GM15510 (cell line): ENCODE measurements around the gene DBNDD1.
A peak's percentile ranks its signal among the peaks of the same experiment; 100 is the strongest.

Source experiments
- POLR2A ChIP-seq: IDR thresholded peaks from 3 replicates; pipeline ENCODE4 v1.6.1; 2011; ENCODE audit warnings: borderline replicate concordance; ENCODE audit not compliant: insufficient read length; ENCODE audit errors: extremely low read depth

DBNDD1 gene

DNA sequence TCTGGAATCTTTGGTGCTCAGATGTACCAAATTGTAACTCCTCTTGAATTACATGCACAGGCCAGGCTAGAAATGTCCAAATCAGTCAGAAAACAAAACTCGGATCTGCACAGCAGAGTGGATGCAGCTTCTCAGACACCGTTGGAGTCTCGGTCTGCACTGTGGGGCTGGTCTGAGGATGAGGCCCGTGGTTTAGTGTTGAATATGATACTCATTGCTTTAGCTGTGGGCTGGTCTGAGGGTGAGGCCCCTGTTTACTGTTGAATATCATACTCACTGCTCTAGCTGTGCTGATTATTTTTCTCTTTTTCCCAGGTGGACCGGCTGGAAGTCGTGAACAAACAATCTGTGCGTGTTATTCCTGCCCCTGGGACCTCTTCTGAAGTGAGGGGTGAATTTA, 35.0 kb downstream of the DBNDD1 start:
- no peak for TF ChIP-seq POLR2A

DNA sequence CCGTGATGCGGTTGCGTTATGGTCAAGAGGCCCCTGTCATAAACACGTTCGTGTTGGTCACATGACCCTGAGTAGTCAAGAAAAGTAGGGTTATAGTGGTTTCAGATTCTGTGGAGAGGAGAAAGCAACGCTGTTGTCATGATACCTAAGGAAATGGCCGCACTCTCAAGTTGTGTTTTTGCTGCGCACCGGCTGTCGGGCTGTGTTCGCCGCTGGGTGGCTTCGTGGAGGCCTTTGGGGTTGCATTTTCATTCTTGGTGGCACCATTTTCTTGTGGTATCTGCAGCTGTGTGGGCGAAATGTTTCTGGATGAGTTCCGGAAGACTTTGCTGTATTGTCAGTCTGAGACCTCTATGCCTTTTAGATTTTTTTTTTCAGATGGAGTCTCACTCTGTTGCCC, 35.7 kb downstream of the DBNDD1 start:
- no peak for TF ChIP-seq POLR2A

DNA sequence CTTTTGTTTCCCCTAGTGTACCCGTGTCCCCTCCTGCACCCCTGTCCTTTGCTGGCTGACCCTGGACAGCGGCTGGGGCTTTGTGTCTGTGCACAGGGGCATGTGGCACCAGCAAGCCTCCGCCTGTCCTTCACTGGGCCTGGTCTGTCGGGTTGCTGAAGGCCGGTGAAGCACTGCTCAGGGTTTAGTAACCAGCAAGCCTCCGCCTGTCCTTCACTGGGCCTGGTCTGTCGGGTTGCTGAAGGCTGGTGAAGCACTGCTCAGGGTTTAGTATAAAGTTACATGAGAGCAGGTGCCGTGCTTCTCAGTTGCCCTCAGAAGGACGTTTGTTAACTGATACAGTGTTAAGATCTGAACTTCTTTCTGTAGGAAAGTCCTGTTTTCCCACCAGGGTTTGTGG, 36.9 kb downstream of the DBNDD1 start:
- TF ChIP-seq POLR2A: no peak

DNA sequence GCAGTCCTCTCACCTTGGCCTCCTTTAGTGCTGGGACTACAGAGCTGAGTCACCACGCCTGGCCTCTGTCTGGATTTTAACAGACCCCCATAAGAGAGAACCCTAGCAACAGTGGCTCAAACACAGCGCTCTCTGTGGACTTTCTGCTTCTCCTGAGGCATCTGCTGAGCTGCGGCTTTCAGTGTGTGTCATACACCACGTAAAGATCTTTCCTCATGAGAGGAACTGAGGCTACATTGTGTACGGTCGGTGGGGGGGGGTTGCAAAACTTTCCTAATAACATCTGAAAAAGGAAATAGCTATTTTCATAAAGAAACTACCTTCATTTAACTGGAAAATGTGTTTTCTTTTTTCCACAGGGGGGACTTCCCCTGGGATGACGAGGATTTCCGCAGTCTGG, 37.8 kb downstream of the DBNDD1 start:
- no peak for TF ChIP-seq POLR2A

DNA sequence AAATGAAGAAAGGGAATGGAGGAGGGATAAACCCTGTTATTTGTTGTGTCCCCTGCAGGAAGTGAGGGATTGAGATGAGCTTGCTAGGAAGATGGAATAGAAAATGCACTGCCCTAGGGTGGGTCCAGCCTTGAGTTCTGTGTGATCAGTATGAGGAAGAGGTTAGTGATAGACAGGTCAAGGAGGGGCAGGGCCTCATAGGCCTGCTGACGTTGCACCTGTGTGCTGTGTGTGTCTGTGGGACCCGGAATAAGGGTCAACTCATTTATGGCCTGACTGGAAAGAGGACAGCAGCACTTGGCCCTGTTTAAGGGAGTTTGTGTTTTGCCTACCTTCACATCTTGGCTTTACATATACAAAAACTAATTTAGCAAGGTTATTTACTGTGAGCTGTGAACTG, 44.4 kb downstream of the DBNDD1 start:
- no peak for TF ChIP-seq POLR2A

DNA sequence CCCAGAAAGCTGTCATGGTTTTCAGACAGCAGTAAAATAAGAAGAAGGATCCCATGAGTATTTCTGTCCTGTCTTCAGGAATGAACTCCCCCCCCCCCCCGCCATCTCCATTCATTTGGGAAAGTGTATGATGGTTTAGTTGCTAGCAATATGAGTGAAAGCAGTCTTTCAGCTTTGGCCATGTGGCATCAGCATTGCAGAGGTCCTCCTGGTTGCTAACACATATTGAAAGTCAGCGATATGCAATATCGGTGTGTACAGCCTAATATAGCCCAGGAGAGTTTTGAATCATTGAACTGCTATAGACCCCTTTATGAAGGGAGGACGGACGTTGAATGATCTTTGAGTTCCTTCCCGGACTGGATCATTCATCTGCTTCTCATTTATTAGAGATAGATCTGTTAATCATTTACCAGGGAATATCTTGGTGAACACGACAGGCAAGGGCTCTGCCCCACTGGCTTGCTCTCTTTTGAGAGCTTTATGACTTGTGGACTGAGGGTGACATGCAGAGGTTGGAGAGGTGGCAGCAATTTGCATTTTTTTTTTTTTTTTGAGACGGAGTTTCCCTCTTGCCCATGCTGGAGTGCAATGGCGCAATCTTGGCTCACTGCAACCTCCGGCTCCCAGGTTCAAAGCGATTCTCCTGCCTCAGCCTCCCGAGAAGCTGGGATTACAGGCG, 45.5 kb downstream of the DBNDD1 start:
- TF ChIP-seq POLR2A: no peak

DNA sequence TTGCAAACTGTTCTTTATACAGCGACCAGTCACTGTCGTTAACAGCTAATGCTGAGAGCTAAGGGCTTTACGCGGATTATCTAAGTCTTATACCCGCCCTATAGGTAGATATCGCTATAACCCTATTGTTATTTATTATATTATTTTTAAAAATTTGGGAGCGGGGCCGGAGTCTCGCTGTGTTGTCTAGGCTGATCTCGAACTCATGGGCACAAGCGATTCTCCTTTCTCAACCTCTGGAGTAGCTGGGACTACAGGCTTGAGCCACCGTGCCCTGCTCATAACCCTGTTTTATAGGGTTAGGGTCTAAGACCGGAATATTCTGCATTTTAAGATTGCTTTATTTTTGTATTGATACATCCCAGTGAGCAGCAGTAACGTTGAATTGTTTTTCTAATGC, 46.0 kb downstream of the DBNDD1 start:
- no peak for TF ChIP-seq POLR2A

DNA sequence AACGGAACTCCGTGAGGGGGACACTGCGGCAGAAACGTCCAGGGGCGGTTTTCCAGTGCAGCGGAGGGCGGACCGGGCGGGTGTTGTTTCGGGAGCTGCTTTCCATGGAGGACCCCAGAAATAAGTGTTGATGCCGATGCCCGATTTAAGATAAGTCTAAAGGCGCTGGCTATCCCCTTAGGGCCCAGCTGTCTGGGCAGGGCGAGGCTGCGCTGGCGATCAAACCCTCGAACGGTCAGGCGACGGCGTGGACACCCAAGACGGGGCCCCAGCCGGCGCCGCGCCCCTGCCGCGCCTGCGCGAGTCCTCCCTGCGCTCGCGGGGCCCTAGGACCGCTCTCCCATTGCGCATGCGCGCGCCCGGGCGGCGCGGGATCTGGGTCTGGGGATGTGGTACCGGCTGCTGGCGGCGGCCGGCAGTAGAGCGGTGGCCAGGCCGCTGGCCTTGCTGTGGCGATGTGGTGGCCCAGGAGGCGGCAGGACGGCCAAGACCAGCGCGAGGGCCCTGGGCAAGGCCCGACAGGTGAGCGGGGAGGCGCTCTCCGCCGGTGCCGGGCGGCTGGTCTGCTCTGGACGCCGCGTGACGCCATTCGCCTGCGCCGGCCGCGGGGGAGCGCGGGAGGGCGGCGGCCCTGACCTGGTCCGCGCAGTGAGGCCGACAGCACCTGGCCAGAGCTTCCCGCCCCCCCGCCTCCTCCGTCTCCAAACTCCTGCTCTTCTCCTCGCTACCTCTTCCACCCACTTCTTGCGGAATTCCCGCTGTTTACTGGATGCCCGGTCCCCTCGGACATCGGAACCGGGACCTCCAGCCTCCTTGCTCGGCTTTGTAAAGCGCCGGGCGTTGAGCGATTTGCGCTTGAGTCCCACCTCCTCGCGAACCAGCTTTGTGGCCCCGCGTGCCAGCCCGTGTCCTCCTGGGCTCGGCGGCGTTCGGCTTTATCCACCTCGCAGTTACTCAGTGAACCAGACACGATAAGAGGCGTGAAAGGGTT, 46.7 kb downstream of the DBNDD1 start:
- peak; percentile 97 for TF ChIP-seq POLR2A

DNA sequence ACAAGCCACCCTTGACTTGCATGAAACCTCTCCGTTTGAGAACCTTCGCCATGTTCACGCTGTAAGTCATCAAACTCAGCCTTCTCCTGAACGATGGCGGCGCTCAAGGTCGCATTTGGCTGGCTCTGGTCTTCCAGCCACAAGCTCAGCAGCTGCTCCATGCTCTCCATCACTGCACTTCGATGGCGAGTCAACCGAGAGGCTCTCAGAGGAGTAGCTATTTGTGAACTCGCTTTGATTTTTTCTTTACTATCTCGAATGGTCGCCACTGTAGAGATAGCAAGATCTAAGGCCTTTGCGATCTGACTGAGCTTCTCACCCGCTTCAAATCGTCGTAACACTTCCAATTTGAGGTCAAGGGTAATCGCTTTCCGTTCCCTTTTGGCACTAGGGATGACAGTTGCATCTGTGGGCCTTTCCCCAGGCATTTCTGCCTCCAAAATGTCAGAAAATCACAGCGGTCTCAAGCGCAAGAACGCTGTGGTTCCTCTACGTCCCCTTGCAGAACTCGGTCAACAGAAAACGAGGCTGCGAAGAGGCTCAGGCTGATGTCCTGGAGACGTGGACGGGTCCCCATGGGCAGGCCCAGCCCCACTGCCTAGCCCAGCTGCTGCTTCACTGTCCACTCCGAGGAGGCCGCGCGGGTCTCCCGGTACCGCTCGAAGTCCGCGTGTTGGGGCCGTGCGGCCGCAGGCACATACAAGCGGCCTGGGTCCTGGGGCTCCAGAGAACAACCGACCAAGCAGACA, 47.6 kb downstream of the DBNDD1 start:
- TF ChIP-seq POLR2A: no peak

DNA sequence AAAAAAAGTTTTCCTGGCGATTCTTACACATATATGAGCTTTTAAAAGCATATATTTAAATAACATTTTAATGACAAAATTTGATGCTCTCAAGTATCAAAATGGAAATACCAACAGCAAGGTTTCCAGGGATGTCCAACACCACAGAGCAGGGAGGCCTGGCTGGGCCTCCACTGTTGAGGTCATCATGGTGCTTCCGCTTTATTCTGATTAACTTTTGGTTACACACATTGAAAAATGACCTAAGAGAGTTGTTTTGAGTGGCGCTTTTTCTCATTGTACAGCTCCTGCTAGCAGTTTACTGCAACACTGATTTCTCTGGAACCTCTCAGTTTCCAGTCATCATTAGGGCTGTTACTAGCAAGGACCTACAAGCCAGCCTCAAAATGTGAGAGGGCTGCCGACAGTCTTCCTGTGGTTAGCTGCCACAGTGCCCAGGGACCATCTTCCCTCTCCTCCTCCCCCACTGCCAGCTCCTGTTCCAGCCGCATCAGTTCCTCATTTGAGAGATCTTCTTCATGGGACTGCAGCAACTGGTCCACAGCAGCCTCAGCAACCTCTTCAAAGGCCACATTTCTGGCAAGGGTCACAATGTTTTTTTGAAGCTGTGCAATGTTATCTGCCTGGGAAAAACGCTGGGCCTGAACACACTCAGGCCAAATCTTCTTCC, 49.4 kb downstream of the DBNDD1 start:
- no peak for TF ChIP-seq POLR2A

DNA sequence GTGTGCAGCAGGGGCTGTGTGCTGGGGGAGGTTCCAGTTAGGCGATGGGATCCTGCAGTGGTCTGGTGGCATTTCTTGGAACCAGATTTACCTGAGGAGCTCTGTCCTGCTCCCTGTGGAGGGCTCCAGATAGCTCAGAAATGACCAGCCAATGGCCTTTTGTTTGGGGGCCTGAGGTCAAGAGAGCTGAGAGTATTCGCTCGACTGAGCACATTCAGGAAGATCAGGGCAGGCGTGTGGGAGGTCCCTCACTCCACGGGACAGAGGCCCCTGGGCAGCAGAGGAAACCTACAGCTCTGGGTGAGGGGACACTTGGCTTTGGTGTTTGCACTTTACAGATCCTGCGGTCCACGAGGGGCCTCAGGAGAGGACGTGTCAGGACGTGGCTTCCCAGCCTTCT, 52.5 kb downstream of the DBNDD1 start:
- no peak for TF ChIP-seq POLR2A

DNA sequence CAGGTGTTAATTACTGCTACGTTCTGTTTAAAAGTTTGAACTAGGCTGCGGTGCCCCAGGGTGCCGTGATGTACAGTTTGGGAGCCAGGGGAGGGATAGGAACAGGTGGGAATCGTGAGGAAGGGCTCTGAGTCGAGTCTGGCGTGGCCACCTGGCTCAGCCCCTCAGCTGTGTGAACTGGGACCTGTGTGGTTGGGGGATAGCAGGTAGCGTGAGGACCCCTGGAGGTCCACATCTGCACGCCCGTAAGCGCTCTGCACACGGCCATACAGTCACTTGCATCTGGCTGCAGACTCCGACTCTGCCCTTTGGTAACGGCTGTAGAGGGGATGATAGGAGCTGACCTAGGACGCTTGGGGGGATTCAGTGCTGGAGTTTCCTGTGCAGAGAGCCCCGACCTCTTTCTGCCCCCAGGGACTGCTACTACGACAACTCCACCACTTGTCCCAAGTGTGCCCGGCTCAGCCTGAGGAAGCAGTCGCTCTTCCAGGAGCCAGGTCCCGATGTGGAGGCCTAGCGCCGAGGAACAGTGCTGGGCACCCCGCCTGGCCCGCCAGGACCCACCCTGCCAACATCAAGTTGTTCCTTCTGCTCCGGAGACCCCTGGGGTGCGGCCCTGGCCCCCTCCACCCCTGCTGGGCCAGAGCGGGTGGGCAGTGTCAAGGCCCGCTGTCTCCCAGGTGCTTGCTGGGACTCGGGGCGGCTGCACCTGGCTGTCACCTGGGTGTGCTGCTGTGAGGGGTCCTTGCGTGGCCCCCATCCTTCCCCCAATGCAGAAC, 53.6 kb downstream of the DBNDD1 start:
- TF ChIP-seq POLR2A: no peak

DNA sequence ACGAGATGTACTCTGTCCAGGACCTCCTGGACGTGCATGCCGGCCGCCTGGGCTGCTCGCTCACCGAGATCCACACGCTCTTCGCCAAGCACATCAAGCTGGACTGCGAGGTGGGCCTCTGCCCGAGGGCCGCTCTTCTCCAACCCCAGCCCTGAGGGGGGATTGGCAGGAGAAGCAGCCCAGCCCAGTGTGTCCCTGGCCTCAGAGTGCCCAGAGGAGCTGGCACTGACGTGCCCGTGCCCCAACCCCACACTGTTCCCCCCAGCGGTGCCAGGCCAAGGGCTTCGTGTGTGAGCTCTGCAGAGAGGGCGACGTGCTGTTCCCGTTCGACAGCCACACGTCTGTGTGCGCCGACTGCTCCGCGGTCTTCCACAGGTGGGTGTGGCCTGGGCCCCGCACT, 55.1 kb downstream of the DBNDD1 start:
- no peak for TF ChIP-seq POLR2A
